Ectodermal cell (in vitro differentiated cells): Measurements from ENCODE around the gene GPR31.

Experiments used
- H3K27ac ChIP-seq: 2 replicates; pipeline ENCODE4 v1.7.0; 2013; ENCODE audit warnings: mild to moderate bottlenecking, low read depth, low read length; ENCODE audit not compliant: insufficient read depth, poor library complexity, severe bottlenecking
- H3K27me3 ChIP-seq: 2 replicates; pipeline ENCODE4 v1.7.0; 2013; ENCODE audit warnings: mild to moderate bottlenecking, low read length; ENCODE audit not compliant: insufficient read depth, control insufficient read depth, poor library complexity, severe bottlenecking
- H3K36me3 ChIP-seq: one replicate; pipeline ENCODE4 v1.7.0; 2013; ENCODE audit warnings: low read length; ENCODE audit not compliant: control insufficient read depth, insufficient read depth
- H3K4me1 ChIP-seq: one replicate; pipeline ENCODE4 v1.7.0; 2013; ENCODE audit warnings: low read length; ENCODE audit not compliant: control insufficient read depth, insufficient read depth
- H3K4me3 ChIP-seq: 2 replicates; pipeline ENCODE4 v1.7.0; 2013; ENCODE audit warnings: low read depth, low read length, control low read depth; ENCODE audit not compliant: insufficient read depth
- H3K9me3 ChIP-seq: 2 replicates; pipeline ENCODE4 v1.7.0; 2013; ENCODE audit warnings: mild to moderate bottlenecking, low read length, moderate library complexity; ENCODE audit not compliant: control insufficient read depth
- WGBS, 2 experiments: methylation state at CpG; one replicate each; pipeline ENCODE4 v1.1.7; 2013; ENCODE audit warnings: missing lambda C conversion rate in 2 of 2; 5-methylcytosine and 5-hydroxymethylcytosine counted together

The GPR31 gene

DNA sequence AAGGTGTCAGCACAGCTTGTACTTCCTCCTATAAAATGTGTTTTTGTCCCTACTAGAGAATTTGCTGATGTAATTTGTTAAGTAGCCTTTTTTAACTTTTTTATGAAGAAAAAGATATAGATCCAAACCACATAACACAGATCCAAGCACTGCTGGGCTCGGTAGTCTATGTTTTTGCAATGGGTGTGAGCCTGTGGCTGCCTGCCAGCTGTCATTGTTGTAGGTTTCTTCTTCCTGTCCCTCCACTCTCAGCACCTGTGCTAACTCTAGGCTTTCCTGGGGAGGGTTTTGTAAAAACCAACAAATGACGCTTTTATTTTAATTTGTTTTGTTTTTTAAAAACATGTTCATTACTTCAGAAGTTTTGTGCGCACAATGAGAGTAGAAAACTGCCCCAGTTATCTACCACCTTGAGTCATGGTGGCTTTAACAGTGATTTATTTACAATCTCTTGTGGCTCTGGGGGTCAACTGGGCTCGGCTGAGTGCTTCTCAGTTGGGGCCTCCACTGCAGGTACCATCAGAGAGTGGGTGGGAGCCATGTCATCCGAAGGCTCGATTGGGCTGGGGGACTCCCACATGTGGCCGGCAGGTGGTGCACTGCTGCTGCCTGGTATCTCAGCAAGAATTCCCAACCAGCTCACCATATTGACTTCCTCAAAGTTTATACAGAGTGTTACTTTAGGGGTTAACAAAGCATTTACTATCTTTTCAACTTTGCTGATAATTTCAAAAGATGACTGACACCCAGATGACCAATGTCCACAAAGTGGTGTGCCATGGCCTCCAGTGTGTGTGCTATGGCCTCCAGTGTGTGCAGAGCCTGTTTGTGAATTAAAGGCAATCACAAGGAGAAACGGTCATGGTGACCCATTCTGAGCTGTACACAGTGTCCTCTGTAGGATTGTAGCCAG, 37.9 kb downstream of the GPR31 start:
- Histone ChIP-seq H3K36me3 (no peaks in the 10 kb centered on the region), H3K27me3 (no peaks in the 10 kb centered on the region), H3K4me1 (no peaks in the 10 kb centered on the region), H3K4me3 (no peak overlapping the region), H3K9me3 (no peaks in the 10 kb centered on the region), H3K27ac (no peak overlapping the region)
- 91% methylated on average over 7 to 8 of the region's 8 CpGs for WGBS, 2 experiments

DNA sequence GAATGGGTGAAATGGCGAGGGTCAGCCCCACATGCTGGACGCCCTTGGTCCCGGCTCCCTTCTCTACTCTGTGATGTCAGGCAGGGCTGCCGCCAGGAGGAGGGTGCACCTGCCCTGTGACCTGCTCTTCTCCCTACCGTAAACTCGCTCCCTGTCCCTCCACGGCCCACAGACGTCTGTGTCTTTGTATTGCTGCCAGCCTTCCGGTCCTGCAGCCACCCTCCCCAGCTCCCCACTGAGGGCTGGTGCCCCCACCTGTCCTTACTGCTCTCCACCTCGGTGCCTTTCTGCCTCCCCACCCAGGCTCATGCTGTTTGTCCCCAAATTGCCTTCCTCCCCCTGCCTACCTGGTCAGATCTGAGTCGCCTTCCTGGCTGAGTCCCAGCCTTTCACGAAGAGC, 38.9 kb downstream of the GPR31 start:
- Histone ChIP-seq H3K9me3 (no peaks in the 10 kb centered on the region), H3K36me3 (no peaks in the 10 kb centered on the region), H3K27me3 (no peaks in the 10 kb centered on the region), H3K4me3 (no peak overlapping the region), H3K27ac (no peak overlapping the region), H3K4me1 (no peaks in the 10 kb centered on the region)
- 94 to 95% methylated on average over 12 of the region's 12 CpGs for WGBS, 2 experiments

DNA sequence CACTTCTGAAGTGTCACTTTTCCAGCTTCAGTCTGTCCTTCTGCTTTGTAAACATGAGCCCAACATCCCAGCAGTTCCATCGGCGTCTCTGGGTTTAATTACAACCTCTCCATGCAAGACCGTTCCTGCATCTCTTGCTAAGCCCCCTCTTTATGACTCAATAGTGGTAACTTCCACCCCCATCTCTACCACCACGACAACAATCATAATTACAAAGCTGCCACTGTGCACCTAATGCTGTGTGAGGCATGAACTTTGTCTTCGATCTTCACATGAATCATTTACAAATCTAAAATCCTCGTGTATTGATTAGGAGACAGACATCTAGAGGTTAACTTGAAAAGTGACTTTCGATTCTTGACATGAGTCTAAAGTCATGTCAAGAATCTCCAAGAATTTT, 39.8 kb downstream of the GPR31 start:
- no peaks in the 10 kb centered on the region for H3K9me3 ChIP-seq

DNA sequence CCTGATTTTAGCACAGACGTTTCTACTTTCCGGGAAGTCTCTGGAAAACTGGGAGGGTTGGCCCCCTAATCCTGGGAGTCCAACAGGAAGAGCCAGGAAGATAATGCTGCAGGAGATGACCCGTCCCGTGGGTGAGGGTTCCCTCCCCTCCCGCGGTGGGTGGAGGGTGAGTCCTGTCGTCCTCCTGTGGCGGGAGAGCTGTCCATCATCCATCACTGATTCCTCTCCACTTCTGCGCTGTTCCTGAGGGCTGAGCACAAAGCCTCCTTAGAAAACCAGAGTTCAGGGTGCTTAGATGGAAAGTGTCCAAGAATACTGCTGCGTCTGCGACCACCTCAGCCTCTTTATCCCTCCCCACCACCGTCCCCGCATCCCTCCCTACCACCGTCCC, 40.9 kb downstream of the GPR31 start:
- Histone ChIP-seq H3K27ac (no peak overlapping the region), H3K27me3 (no peaks in the 10 kb centered on the region), H3K9me3 (no peaks in the 10 kb centered on the region), H3K4me1 (no peaks in the 10 kb centered on the region), H3K4me3 (no peak overlapping the region), H3K36me3 (no peaks in the 10 kb centered on the region)
- 91 to 93% methylated on average over 14 of the region's 14 CpGs for WGBS, 2 experiments

More for the DNA sequence above, 39.8 kb downstream of the GPR31 start:
- Histone ChIP-seq H3K36me3 (no peaks in the 10 kb centered on the region), H3K27ac (no peak overlapping the region), H3K27me3 (no peaks in the 10 kb centered on the region), H3K4me1 (no peaks in the 10 kb centered on the region), H3K4me3 (no peak overlapping the region)
- WGBS, 2 experiments = 92 to 94% methylated on average over 7 of the region's 7 CpGs

DNA sequence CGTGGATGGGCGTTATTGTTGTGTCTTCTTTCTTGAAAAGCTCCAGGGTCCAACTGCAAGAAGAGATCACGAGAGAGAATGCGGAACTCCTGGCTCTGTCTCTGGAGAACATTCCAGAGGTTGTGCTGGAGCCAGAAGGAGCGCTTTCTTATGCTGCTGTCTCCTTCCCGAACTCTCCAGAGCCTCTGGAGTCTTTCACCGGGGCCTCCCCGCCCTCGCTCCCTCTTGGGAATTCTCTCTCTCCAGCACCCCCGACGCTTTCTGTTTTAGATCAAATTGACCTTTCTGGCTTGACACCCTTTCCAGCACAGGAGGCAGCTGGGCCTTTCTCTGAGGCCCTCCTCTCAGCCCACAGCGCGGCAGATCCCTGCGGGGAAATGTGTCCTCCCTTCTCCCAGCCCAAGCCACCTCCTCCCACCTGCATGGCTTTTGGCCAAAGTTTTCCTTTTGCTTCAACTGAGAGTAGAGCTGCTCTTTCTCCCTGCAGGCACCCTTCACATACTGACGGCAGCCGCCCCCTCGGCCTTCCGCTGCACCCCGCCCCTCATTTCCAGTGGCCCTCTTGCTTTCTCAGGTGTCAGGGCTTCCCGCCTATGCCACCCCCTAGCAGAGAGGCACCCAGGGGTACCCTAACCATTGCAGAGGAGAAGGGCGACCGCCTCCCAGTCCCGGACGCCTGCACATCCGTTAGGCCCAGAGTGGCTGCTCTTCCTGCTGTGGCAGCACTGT, 41.5 kb downstream of the GPR31 start:
- WGBS, 2 experiments = 76 to 77% methylated on average over 25 of the region's 25 CpGs
- Histone ChIP-seq H3K27me3 (no peaks in the 10 kb centered on the region), H3K27ac (no peak overlapping the region), H3K4me1 (no peaks in the 10 kb centered on the region), H3K36me3 (no peaks in the 10 kb centered on the region), H3K4me3 (no peak overlapping the region), H3K9me3 (no peaks in the 10 kb centered on the region)

DNA sequence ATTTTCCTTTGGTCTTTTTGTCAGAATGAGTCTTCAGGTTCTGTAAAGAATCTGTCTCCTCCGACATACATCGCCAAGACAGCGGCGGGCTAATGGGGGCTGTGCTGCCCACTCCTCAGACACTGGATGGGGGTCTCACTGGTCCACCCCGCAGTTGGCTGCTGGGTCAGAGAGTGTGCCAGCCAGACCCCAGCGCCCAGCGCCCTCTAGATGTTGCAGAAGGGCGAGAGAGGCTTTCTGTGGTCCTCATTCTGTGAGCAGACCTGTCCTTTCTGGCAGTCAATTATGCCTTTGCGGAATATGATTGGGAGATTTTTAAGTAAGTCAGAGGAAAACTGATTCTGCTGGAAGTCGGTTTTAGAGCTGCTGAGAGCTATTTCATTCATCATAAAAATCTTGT, 42.7 kb downstream of the GPR31 start:
- H3K27ac ChIP-seq = no peak overlapping the region
- H3K4me1 ChIP-seq = no peaks in the 10 kb centered on the region
- H3K27me3 ChIP-seq = no peaks in the 10 kb centered on the region
- H3K36me3 ChIP-seq = no peaks in the 10 kb centered on the region
- WGBS, 2 experiments = 86 to 87% methylated on average over 10 of the region's 10 CpGs
- no peaks in the 10 kb centered on the region for H3K9me3 ChIP-seq
- no peak overlapping the region for H3K4me3 ChIP-seq

DNA sequence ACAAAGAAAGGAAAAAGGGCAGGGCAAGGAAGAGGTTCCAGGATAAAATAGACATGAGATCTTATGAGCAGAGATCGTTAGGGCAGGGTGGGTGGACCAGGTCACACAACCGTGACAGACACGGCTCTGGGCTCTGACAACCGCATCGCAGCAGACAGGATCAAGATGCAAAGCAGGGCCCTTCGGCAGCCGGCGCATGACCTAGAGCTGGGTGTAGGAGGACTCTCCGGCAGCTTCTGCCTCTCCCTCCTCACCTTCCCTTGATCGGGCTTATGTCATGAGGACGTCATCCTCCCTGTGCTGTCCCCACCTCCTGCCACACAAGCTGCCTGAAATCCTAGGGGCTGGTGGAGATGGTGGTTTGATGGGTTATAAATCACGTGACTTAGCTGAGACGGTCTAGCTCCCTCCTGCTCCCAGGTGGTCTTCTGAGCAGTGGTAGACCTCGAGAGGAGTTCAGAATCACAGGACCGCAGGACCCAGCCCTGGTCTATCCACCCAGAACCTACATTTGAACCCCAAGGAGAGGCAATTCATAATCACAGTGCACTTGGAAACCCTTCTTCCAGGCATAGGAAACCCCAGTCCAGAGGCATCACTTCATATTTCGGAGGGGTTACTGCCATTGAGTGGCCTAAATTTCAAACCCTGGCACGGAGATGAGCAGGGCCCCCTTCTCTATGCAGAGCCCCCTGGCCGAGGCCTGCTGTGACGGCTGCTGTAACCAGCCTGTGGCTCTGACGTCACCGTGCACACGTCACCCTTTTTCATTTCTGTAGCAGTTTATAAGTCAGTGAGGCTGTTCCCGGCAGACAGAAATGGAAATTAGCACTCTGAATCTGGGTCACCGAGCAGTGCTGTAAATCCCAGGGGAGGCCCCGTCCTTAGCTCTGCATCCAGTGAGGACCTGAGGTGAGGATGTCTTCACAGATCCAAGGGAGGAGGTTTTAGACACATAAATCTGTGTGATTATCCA, 43.6 kb downstream of the GPR31 start:
- no peaks in the 10 kb centered on the region for H3K27me3 ChIP-seq
- no peaks in the 10 kb centered on the region for H3K36me3 ChIP-seq
- H3K9me3 ChIP-seq = no peaks in the 10 kb centered on the region
- WGBS, 2 experiments = 92 to 94% methylated on average over 24 to 25 of the region's 25 CpGs
- no peak overlapping the region for H3K4me3 ChIP-seq
- H3K27ac ChIP-seq = no peak overlapping the region
- no peaks in the 10 kb centered on the region for H3K4me1 ChIP-seq

DNA sequence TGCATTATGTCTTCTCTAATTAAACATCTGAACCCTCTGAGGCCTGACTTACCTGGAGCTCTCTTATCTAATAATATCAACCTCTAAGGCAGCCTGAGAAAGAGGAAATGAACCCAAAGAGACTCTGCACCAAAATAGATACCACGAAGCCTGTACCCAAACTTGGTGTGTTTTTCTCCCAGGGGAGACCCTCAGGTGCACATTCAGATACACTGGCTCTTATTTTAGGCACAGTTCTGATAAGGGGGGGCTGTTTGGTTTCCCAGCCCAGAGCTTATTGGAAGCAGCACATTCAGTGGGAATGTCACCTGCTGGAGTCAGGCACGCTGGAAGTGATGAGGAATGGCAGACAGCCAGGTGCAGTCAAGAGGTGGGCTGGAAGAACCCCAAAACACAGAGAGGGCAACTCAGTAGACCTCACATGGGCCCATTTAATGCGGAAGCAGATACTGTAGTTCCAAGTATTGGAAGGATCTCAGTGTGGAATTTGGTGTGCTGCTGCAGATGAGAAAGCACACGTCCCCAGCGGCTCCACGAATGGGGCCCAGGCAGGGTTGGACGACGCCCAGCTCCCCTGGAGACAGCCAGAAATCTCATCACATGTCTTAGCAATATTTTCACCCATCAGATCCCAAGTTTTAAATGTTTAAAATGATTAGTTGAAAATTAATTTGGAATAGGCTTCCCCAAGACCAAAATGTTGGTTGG, 44.6 kb downstream of the GPR31 start:
- WGBS, 2 experiments = 88 to 96% methylated on average over 6 to 8 of the region's 8 CpGs
- no peak overlapping the region for H3K27ac ChIP-seq

DNA sequence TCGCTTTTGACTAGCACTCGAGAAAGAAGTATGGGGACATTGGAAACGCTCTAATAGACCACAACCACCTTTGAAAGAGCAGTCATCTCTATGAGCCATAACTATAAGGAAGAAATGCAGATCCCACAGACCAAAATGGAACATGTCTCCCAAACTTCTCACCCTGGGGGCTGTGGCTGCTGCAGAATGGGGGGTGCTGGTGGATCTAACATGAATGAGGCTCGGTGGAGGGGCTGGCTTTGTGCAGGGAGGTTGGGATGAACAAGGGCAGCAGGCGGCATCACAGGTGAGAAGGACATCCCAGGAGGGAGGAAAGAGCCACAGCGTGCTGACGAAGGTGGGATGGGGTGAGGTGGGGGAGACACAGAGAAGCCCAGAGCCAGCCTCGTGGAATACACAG, 45.4 kb downstream of the GPR31 start:
- WGBS, 2 experiments = 91 to 94% methylated on average over 8 of the region's 8 CpGs
- no peaks in the 10 kb centered on the region for H3K36me3 ChIP-seq
- H3K27me3 ChIP-seq = no peaks in the 10 kb centered on the region
- no peak overlapping the region for H3K27ac ChIP-seq
- no peaks in the 10 kb centered on the region for H3K9me3 ChIP-seq
- H3K4me3 ChIP-seq = no peak overlapping the region
- H3K4me1 ChIP-seq = no peaks in the 10 kb centered on the region

More for the DNA sequence above, 44.6 kb downstream of the GPR31 start:
- Histone ChIP-seq H3K36me3 (no peaks in the 10 kb centered on the region), H3K27me3 (no peaks in the 10 kb centered on the region), H3K4me1 (no peaks in the 10 kb centered on the region), H3K4me3 (no peak overlapping the region), H3K9me3 (no peaks in the 10 kb centered on the region)
